ENCODE data around the gene CDA.

GRCh38 chr1:20648438-20648837, 59.5 kb downstream of the CDA start:
- TF ChIP-seq BCL11A (IDR thresholded peaks at IDR 0.05; ENCODE audit: low read depth in 2 of 2, low read length in 2 of 2) (no peak), RAD21 (IDR thresholded peaks at IDR 0.05 in 1 of 2, conservative IDR thresholded peaks at IDR 0.05 in 1 of 2; ENCODE audit: low read depth in 2 of 2, low read length in 2 of 2) (no peak), POLR2A (IDR thresholded peaks at IDR 0.05; ENCODE audit: control extremely low read depth in 1 of 2, low read depth in 2 of 2, low read length in 2 of 2) (no peak), CTCF (IDR thresholded peaks at IDR 0.05; ENCODE audit: control extremely low read depth in 1 of 3, insufficient read depth in 1 of 3, low read depth in 1 of 3, low read length in 3 of 3) (no peak), EZH2 (IDR thresholded peaks at IDR 0.05; ENCODE audit: low read depth, low read length, severe bottlenecking) (no peak), ZNF274 (IDR thresholded peaks at IDR 0.05; ENCODE audit: borderline replicate concordance, extremely low read depth, low read length) (no peak), MAX (IDR thresholded peaks at IDR 0.05) (no peak), TAF1 (IDR thresholded peaks at IDR 0.05; ENCODE audit: low read depth, low read length) (no peak)

Data from H1 (cell line).